GM23338 (cell line): Measurements from ENCODE around the gene FOXD4L3. TPM values are rescaled to one million over a fixed set of nuclear protein-coding genes. Genes with fewer than 3 reads are reported as not detected.
A peak's percentile ranks its signal among the peaks of the same experiment; 100 is the strongest.
"Not testable (repeated sequence)": the region's sequence is repeated elsewhere in the genome, so short reads cannot be mapped to it uniquely, and the experiment has no call there.

Source experiments
- ATAC-seq: fragments of 200-7000 bp; cut with Tn5 transposase; 3 replicates; pipeline ENCODE4 v1.9.1; 2020
- DNase-seq: peaks from one replicate; pipeline ENCODE4 v3.0.0-alpha.2; 2015; ENCODE audit warnings: low spot score
- H2AFZ ChIP-seq: fragments of 200-600 bp; sonication (generic); 2 replicates; pipeline ENCODE4 v1.8.0; 2016; ENCODE audit warnings: antibody characterized with exemption, mild to moderate bottlenecking, moderate library complexity
- H3F3A ChIP-seq: fragments of 200-600 bp; sonication (generic); replicated peaks from 2 replicates; pipeline ENCODE4 v1.8.0; 2017; ENCODE audit warnings: antibody characterized with exemption, mixed run types, low read depth
- H3K27ac ChIP-seq: fragments of 200-600 bp; sonication (generic); 2 replicates; pipeline ENCODE4 v1.6.1; 2016; ENCODE audit warnings: low read depth
- H3K27me3 ChIP-seq: fragments of 200-600 bp; sonication (generic); 2 replicates; pipeline ENCODE4 v1.8.0; 2016; ENCODE audit warnings: mild to moderate bottlenecking, mixed run types, moderate library complexity; ENCODE audit not compliant: insufficient read depth
- H3K36me3 ChIP-seq: fragments of 200-600 bp; sonication (generic); 2 replicates; pipeline ENCODE4 v1.8.0; 2016; ENCODE audit warnings: mild to moderate bottlenecking; ENCODE audit not compliant: insufficient read depth
- H3K4me1 ChIP-seq: fragments of 200-600 bp; sonication (generic); 2 replicates; pipeline ENCODE4 v1.8.0; 2016; ENCODE audit warnings: mild to moderate bottlenecking, moderate library complexity; ENCODE audit not compliant: insufficient read depth
- H3K4me2 ChIP-seq: fragments of 200-600 bp; sonication (generic); 2 replicates; pipeline ENCODE4 v1.7.1; 2017; ENCODE audit warnings: mixed run types
- H3K4me3 ChIP-seq: fragments of 200-600 bp; sonication (generic); 2 replicates; pipeline ENCODE4 v1.6.1; 2016; ENCODE audit warnings: mixed run types
- H3K79me2 ChIP-seq: fragments of 200-600 bp; sonication (generic); replicated peaks from 2 replicates; pipeline ENCODE4 v1.8.0; 2017; ENCODE audit warnings: mild to moderate bottlenecking; ENCODE audit not compliant: insufficient read depth
- H3K9me2 ChIP-seq: fragments of 200-600 bp; sonication (generic); 2 replicates; pipeline ENCODE4 v1.8.0; 2017; ENCODE audit not compliant: insufficient read depth
- H4K20me1 ChIP-seq: fragments of 200-600 bp; sonication (generic); replicated peaks from 2 replicates; pipeline ENCODE4 v1.8.0; 2017; ENCODE audit warnings: mild to moderate bottlenecking; ENCODE audit not compliant: insufficient read depth
- H3K27ac Mint-ChIP-seq: 2 replicates; pipeline ENCODE4 v1.8.0; 2020; ENCODE audit warnings: inconsistent platforms, mild to moderate bottlenecking, moderate library complexity, mixed read lengths
- H3K27me3 Mint-ChIP-seq: 3 replicates; pipeline ENCODE4 v1.8.0; 2022; ENCODE audit warnings: low read depth, mild to moderate bottlenecking, moderate library complexity, mixed read lengths, inconsistent platforms; ENCODE audit not compliant: insufficient read depth, poor library complexity
- H3K36me3 Mint-ChIP-seq: 3 replicates; pipeline ENCODE4 v1.8.0; 2021; ENCODE audit warnings: low read depth, mild to moderate bottlenecking, inconsistent platforms, moderate library complexity, mixed read lengths
- H3K4me1 Mint-ChIP-seq: 3 replicates; pipeline ENCODE4 v1.8.0; 2020; ENCODE audit warnings: mild to moderate bottlenecking, inconsistent platforms, mixed read lengths
- H3K4me3 Mint-ChIP-seq: 3 replicates; pipeline ENCODE4 v1.8.0; 2021; ENCODE audit warnings: moderate library complexity, mild to moderate bottlenecking, inconsistent platforms, mixed read lengths
- H3K9me3 Mint-ChIP-seq: 3 replicates; pipeline ENCODE4 v1.8.0; 2020; ENCODE audit warnings: moderate library complexity, mild to moderate bottlenecking, inconsistent platforms, mixed read lengths
- polyA plus RNA-seq: library from polyadenylated mRNA; unstranded; fragments of >200 nt; fragmentation: Nextera tagmentation; extraction: Ambion mirVana; gene quantifications from 2 replicates; pipeline ENCODE4 v1.2.1, GENCODE V29; 2016
- total RNA-seq: library from RNA; depleted of rRNA; stranded (reverse); fragments of >200 nt; shearing (Covaris generic); gene quantifications from 2 replicates; pipeline ENCODE4 v1.2.3, GENCODE V29; 2014
- TF ChIP-seq, protein P1 (sequence below), 2 experiments: fragments of 200-600 bp in 1 of 2; sonication (generic) in 1 of 2; conservative IDR thresholded peaks; 2 replicates each; pipeline versions ENCODE4 v1.5.1 to v1.6.1; 2016 to 2017; ENCODE audit warnings: antibody characterized with exemption in 2 of 2, low read depth in 2 of 2, mild to moderate bottlenecking in 2 of 2, moderate library complexity in 1 of 2

FOXD4L3 gene
- total and polyA plus RNA-seq, 2 experiments from 2014 or later: not detected

- not testable (repeated sequence) for H3K9me3 Mint-ChIP-seq, ATAC-seq, H3K36me3 ChIP-seq, H3K27ac ChIP-seq, H2AFZ ChIP-seq, H3K79me2 ChIP-seq, H3K36me3 Mint-ChIP-seq, H3K9me2 ChIP-seq, H3K27me3 ChIP-seq, H4K20me1 ChIP-seq, H3K4me3 Mint-ChIP-seq, H3K4me2 ChIP-seq, DNase-seq, H3K4me1 Mint-ChIP-seq, H3K4me1 ChIP-seq, H3K27me3 Mint-ChIP-seq, H3F3A ChIP-seq, H3K27ac Mint-ChIP-seq, H3K4me3 ChIP-seq
Observed at GRCh38 chr9:68336639-68337339, 34.1 kb downstream of the FOXD4L3 start.

DNA sequence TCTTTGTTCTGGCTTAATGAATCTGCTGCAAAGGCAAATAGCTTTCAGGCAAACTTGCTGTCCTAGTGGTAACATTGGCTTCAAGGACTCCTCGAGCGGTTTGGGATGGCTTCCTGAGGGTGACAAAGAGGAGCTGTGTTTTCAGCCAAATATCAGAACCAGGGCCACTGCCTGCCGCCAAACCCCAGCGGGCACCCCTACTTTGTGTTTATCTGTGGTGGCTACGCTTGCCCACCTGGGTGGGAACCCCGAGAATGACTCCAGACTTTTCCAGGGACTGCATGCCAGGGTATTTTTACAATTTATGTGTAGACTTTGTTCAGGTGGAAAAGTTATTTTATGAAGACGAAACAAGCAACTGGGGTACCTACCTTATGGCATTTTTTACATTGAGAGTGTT is 35.3 kb downstream of the FOXD4L3 start:
- H3K9me2 ChIP-seq, H3K4me1 Mint-ChIP-seq, H3K4me3 ChIP-seq, H3K27me3 Mint-ChIP-seq, DNase-seq, H4K20me1 ChIP-seq, H3K27ac ChIP-seq, H3K9me3 Mint-ChIP-seq, H3K27me3 ChIP-seq, H3K79me2 ChIP-seq, H3K27ac Mint-ChIP-seq, H3F3A ChIP-seq, H3K4me2 ChIP-seq, H3K4me1 ChIP-seq, H3K36me3 Mint-ChIP-seq, H3K4me3 Mint-ChIP-seq, H2AFZ ChIP-seq, H3K36me3 ChIP-seq, ATAC-seq: not testable (repeated sequence)

DNA sequence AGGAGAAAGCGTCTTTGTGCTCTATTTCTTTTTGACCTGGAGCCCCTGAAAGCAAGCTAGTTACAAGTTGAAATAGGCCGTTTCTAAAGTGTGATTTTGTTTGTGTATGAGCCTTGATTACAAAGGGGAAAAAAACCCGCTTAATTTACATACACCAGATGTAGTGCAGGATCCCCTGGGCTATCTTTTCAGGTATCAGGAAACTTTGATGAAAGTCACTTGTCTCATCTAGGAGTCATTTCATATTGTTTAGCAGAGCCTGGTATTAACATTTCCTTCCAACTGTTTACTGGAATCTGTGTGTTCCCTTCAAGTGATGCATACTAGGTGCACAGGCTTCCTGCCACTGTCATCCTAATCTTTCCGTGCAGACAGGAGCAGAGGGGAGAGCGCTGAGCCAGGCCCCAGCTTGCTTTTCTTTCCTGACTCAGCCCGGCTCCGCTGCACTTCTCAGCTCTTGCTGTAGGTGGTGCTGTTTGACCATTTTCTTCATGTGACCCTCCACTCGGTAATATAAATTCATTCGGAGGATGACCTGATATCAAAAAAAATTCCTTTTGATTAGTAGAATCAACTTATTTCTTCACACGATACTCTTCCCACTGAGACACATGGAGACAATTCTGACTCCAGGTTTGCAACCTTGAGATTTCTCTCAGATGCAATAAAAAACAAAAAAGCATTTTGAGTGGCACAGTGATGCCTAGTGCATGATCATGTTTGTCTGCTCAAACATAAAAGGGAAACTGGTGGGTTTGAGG is 39.8 kb downstream of the FOXD4L3 start:
- H3K4me2 ChIP-seq, H3K9me3 Mint-ChIP-seq, DNase-seq, H2AFZ ChIP-seq, H4K20me1 ChIP-seq, H3F3A ChIP-seq, H3K36me3 ChIP-seq, H3K36me3 Mint-ChIP-seq, H3K79me2 ChIP-seq, H3K9me2 ChIP-seq, H3K4me3 Mint-ChIP-seq, H3K4me1 Mint-ChIP-seq, H3K4me1 ChIP-seq, H3K27ac ChIP-seq, H3K4me3 ChIP-seq, H3K27ac Mint-ChIP-seq: not testable (repeated sequence)
- H3K27me3 ChIP-seq: peaks cover 39% of the 10 kb centered on the region
- TF ChIP-seq, protein P1, sequence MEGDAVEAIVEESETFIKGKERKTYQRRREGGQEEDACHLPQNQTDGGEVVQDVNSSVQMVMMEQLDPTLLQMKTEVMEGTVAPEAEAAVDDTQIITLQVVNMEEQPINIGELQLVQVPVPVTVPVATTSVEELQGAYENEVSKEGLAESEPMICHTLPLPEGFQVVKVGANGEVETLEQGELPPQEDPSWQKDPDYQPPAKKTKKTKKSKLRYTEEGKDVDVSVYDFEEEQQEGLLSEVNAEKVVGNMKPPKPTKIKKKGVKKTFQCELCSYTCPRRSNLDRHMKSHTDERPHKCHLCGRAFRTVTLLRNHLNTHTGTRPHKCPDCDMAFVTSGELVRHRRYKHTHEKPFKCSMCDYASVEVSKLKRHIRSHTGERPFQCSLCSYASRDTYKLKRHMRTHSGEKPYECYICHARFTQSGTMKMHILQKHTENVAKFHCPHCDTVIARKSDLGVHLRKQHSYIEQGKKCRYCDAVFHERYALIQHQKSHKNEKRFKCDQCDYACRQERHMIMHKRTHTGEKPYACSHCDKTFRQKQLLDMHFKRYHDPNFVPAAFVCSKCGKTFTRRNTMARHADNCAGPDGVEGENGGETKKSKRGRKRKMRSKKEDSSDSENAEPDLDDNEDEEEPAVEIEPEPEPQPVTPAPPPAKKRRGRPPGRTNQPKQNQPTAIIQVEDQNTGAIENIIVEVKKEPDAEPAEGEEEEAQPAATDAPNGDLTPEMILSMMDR (conservative IDR thresholded peaks at IDR 0.05; ENCODE audit: low read depth in 2 of 2): peak in 1 of 2 experiments; percentile 23; a peak in 1 of 4 replicates
- peak; percentile 92 for ATAC-seq
- H3K27me3 Mint-ChIP-seq: peaks cover 12% of the 10 kb centered on the region

GRCh38 chr9:68343242-68343641 is 40.6 kb downstream of the FOXD4L3 start:
- H3K36me3 ChIP-seq, H3K4me2 ChIP-seq, H3K27me3 Mint-ChIP-seq, H3K27ac Mint-ChIP-seq, H3K79me2 ChIP-seq, H3K4me3 Mint-ChIP-seq, H2AFZ ChIP-seq, H3K36me3 Mint-ChIP-seq, H3K9me2 ChIP-seq, H3K27ac ChIP-seq, H3F3A ChIP-seq, DNase-seq, H4K20me1 ChIP-seq, H3K9me3 Mint-ChIP-seq, H3K4me1 Mint-ChIP-seq, H3K4me3 ChIP-seq, H3K4me1 ChIP-seq: not testable (repeated sequence)
- ATAC-seq: peak; percentile 56
- H3K27me3 ChIP-seq: peaks cover 39% of the 10 kb centered on the region

GRCh38 chr9:68343992-68344391 is 41.3 kb downstream of the FOXD4L3 start:
- H3K27ac Mint-ChIP-seq, H3F3A ChIP-seq, H4K20me1 ChIP-seq, H3K9me2 ChIP-seq, DNase-seq, H2AFZ ChIP-seq, ATAC-seq, H3K4me3 ChIP-seq, H3K4me2 ChIP-seq, H3K27me3 Mint-ChIP-seq, H3K4me1 Mint-ChIP-seq, H3K36me3 Mint-ChIP-seq, H3K9me3 Mint-ChIP-seq, H3K27ac ChIP-seq, H3K4me3 Mint-ChIP-seq, H3K79me2 ChIP-seq, H3K4me1 ChIP-seq, H3K36me3 ChIP-seq: not testable (repeated sequence)
- H3K27me3 ChIP-seq: peaks cover 46% of the 10 kb centered on the region

DNA sequence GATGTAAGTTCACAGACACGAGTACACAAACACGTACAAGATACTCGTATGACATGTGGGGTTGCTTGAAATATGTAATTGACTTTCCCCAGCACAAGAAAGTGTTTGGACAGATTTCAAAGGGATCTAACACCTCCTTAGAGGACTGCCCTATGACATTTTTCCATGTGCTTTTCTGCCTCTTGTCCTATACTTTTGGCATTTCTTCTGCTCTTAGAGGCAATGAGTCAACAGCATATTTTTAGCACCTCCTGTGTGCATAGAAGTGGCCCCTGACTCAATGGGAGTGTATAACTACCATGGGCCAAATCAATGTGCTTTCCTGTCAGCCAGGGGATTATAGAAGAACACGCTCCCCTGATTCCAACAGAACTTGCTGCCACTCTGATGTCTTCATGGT is 49.0 kb downstream of the FOXD4L3 start:
- DNase-seq, H3K9me3 Mint-ChIP-seq, ATAC-seq, H3K4me2 ChIP-seq, H4K20me1 ChIP-seq, H3F3A ChIP-seq, H3K79me2 ChIP-seq, H3K4me3 ChIP-seq, H3K4me1 ChIP-seq, H2AFZ ChIP-seq, H3K4me3 Mint-ChIP-seq, H3K4me1 Mint-ChIP-seq, H3K27ac Mint-ChIP-seq, H3K27ac ChIP-seq, H3K36me3 Mint-ChIP-seq, H3K9me2 ChIP-seq, H3K36me3 ChIP-seq: not testable (repeated sequence)
- H3K27me3 Mint-ChIP-seq: peaks cover 32% of the 10 kb centered on the region
- H3K27me3 ChIP-seq: peaks cover 68% of the 10 kb centered on the region
